ENCODE measurements around the gene SCN4B. TPM values are rescaled to one million over a fixed set of nuclear protein-coding genes. Genes with fewer than 3 reads are reported as not detected.

SCN4B gene
- total and polyA plus RNA-seq, 4 donors: 0.05 to 0.67 (median 0.42) TPM; not detected in 1

- TF ChIP-seq ZBTB33 (IDR thresholded peaks at IDR 0.05) (no peak), HNF4A (conservative IDR thresholded peaks at IDR 0.05) (no peak), RAD21 (IDR thresholded peaks at IDR 0.05) (no peak), EGR1 (IDR thresholded peaks at IDR 0.05; ENCODE audit: low read depth in 2 of 2) (no peak), NR2F2 (IDR thresholded peaks at IDR 0.05) (no peak), JUND (IDR thresholded peaks at IDR 0.05) (no peak)
These were observed 16.9 kb upstream of the SCN4B start (continued) for GRCh38 chr11:118169300-118170140.

- Histone ChIP-seq H3K9ac (ENCODE audit: low read depth in 1 of 2, low read length in 2 of 2) (no peak overlapping the region), H3K36me3 (ENCODE audit: control insufficient read depth in 4 of 4, insufficient read depth in 3 of 4, low read depth in 1 of 4, low read length in 3 of 4) (no peaks in the 10 kb centered on the region), H3K9me3 (ENCODE audit: control insufficient read depth in 4 of 4, low read length in 3 of 4) (no peaks in the 10 kb centered on the region), H3K27ac (ENCODE audit: low read depth in 1 of 2, low read length in 2 of 2) (no peak overlapping the region), H3K27me3 (ENCODE audit: control insufficient read depth in 4 of 4, insufficient read depth in 4 of 4, low read length in 3 of 4) (no peaks in the 10 kb centered on the region), H3K4me1 (ENCODE audit: control insufficient read depth in 4 of 4, insufficient read depth in 4 of 4, low read length in 3 of 4) (peaks cover 0 to 3% (median 0%) of the 10 kb centered on the region in 4 donors), H3K4me3 (ENCODE audit: low read depth in 1 of 3, low read length in 3 of 3) (no peak overlapping the region)
- no peak for DNase-seq (ENCODE audit: low spot score)
- 69% methylated on average over 3 of the region's 3 CpGs for WGBS
- TF ChIP-seq FOXA2 (IDR thresholded peaks at IDR 0.05) (no peak), CTCF (IDR thresholded peaks at IDR 0.05; ENCODE audit: low read depth, low read length, missing input control) (no peak), FOXA1 (IDR thresholded peaks at IDR 0.05) (no peak), MAX (IDR thresholded peaks at IDR 0.05) (no peak), EGR1 (IDR thresholded peaks at IDR 0.05; ENCODE audit: low read depth in 2 of 2) (no peak), ATF3 (IDR thresholded peaks at IDR 0.05) (no peak), GABPA (IDR thresholded peaks at IDR 0.05 in 1 of 2, conservative IDR thresholded peaks at IDR 0.05 in 1 of 2) (no peak), RXRA (IDR thresholded peaks at IDR 0.05) (no peak), TAF1 (conservative IDR thresholded peaks at IDR 0.05) (no peak), YY1 (IDR thresholded peaks at IDR 0.05) (no peak), HNF4G (IDR thresholded peaks at IDR 0.05) (no peak)
These were observed 16.1 kb upstream of the SCN4B start for GRCh38 chr11:118168751-118169150.

- H3K4me1 ChIP-seq (ENCODE audit: control insufficient read depth in 4 of 4, insufficient read depth in 4 of 4, low read length in 3 of 4): peaks cover 0 to 3% (median 0%) of the 10 kb centered on the region in 4 donors
- no peaks in the 10 kb centered on the region for H3K36me3 ChIP-seq (ENCODE audit: control insufficient read depth in 4 of 4, insufficient read depth in 3 of 4, low read depth in 1 of 4, low read length in 3 of 4)
- H3K27me3 ChIP-seq (ENCODE audit: control insufficient read depth in 4 of 4, insufficient read depth in 4 of 4, low read length in 3 of 4): no peaks in the 10 kb centered on the region
- H3K27ac ChIP-seq (ENCODE audit: low read depth in 1 of 2, low read length in 2 of 2): no peak overlapping the region
- no peak for DNase-seq (ENCODE audit: low spot score)
- H3K9me3 ChIP-seq (ENCODE audit: control insufficient read depth in 4 of 4, low read length in 3 of 4): no peaks in the 10 kb centered on the region
- no peak overlapping the region for H3K9ac ChIP-seq (ENCODE audit: low read depth in 1 of 2, low read length in 2 of 2)
- H3K4me3 ChIP-seq (ENCODE audit: low read depth in 1 of 3, low read length in 3 of 3): no peak overlapping the region
- WGBS: 79% methylated on average over 8 of the region's 8 CpGs
- TF ChIP-seq NR2F2 (IDR thresholded peaks at IDR 0.05) (no peak), RAD21 (IDR thresholded peaks at IDR 0.05) (no peak), EGR1 (IDR thresholded peaks at IDR 0.05; ENCODE audit: low read depth in 2 of 2) (no peak), RXRA (IDR thresholded peaks at IDR 0.05) (no peak), CTCF (IDR thresholded peaks at IDR 0.05; ENCODE audit: low read depth, low read length, missing input control) (no peak), TAF1 (conservative IDR thresholded peaks at IDR 0.05) (no peak), ZBTB33 (IDR thresholded peaks at IDR 0.05) (no peak), SP1 (IDR thresholded peaks at IDR 0.05) (no peak), FOXA1 (IDR thresholded peaks at IDR 0.05) (no peak), HNF4A (conservative IDR thresholded peaks at IDR 0.05) (no peak), JUND (IDR thresholded peaks at IDR 0.05) (no peak)
These were observed 15.7 kb upstream of the SCN4B start for GRCh38 chr11:118168316-118168715.
